KMS-11 (cell line): Measurements from ENCODE around the gene MED13L.

Experiments used
- H2AFZ ChIP-seq: fragments of 200-600 bp; sonication (generic); 2 replicates; pipeline ENCODE4 v1.6.1; 2016; ENCODE audit warnings: antibody characterized with exemption, mixed run types, low read depth
- H3K27ac ChIP-seq: fragments of 200-600 bp; sonication (generic); 2 replicates; pipeline ENCODE4 v1.6.1; 2016; ENCODE audit warnings: mild to moderate bottlenecking, mixed run types
- H3K27me3 ChIP-seq: fragments of 200-600 bp; sonication (generic); 2 replicates; pipeline ENCODE4 v1.6.1; 2017; ENCODE audit warnings: mild to moderate bottlenecking, low read depth, mixed run types, moderate library complexity; ENCODE audit not compliant: insufficient read depth
- H3K36me3 ChIP-seq: fragments of 200-600 bp; sonication (generic); 2 replicates; pipeline ENCODE4 v1.6.1; 2017; ENCODE audit warnings: mild to moderate bottlenecking, mixed run types; ENCODE audit not compliant: insufficient read depth
- H3K4me1 ChIP-seq: fragments of 200-600 bp; sonication (generic); 2 replicates; pipeline ENCODE4 v1.6.1; 2016; ENCODE audit warnings: mild to moderate bottlenecking, low read depth, mixed run types; ENCODE audit not compliant: poor library complexity, severe bottlenecking
- H3K4me2 ChIP-seq: fragments of 200-600 bp; sonication (generic); 2 replicates; pipeline ENCODE4 v1.7.0; 2016; ENCODE audit warnings: mild to moderate bottlenecking, mixed run types
- H3K4me3 ChIP-seq: fragments of 200-600 bp; sonication (generic); IDR thresholded peaks from 2 replicates; pipeline ENCODE4 v1.6.1; 2017; ENCODE audit warnings: low read depth, low read length, mixed read lengths; ENCODE audit not compliant: insufficient read depth
- H3K79me2 ChIP-seq: fragments of 200-600 bp; sonication (generic); 2 replicates; pipeline ENCODE4 v1.6.1; 2016; ENCODE audit warnings: low read depth, mixed run types; ENCODE audit not compliant: insufficient read depth
- H3K9ac ChIP-seq: fragments of 200-600 bp; sonication (generic); 2 replicates; pipeline ENCODE4 v1.6.1; 2016; ENCODE audit warnings: mild to moderate bottlenecking, mixed run types
- H4K20me1 ChIP-seq: fragments of 200-600 bp; sonication (generic); 2 replicates; pipeline ENCODE4 v1.6.1; 2016; ENCODE audit warnings: mild to moderate bottlenecking, mixed run types; ENCODE audit not compliant: insufficient read depth
- CTCF ChIP-seq: fragments of 200-600 bp; sonication (generic); conservative IDR thresholded peaks from 2 replicates; pipeline ENCODE4 v1.6.1; 2017; ENCODE audit warnings: low read depth, mild to moderate bottlenecking, antibody characterized with exemption, low read length, moderate library complexity, mixed read lengths

Gene MED13L

GRCh38 chr12:116280595-116281290, 3.2 kb upstream of the MED13L start:
- peaks cover 11% of the 10 kb centered on the region for H3K79me2 ChIP-seq
- no peak overlapping the region for H3K4me2 ChIP-seq
- no peaks in the 10 kb centered on the region for H4K20me1 ChIP-seq
- H3K4me1 ChIP-seq: no peaks in the 10 kb centered on the region
- H3K27me3 ChIP-seq: no peaks in the 10 kb centered on the region
- H3K9ac ChIP-seq: no peak overlapping the region
- H3K4me3 ChIP-seq: no peak overlapping the region
- H2AFZ ChIP-seq: no peak overlapping the region
- no peaks in the 10 kb centered on the region for H3K36me3 ChIP-seq
- no peak for TF ChIP-seq CTCF
- H3K27ac ChIP-seq: no peak overlapping the region

- H3K27ac ChIP-seq: no peak overlapping the region
- H3K4me1 ChIP-seq: peaks cover 15% of the 10 kb centered on the region
Observed at GRCh38 chr12:116278667-116279066, 1.2 kb upstream of the MED13L start.

GRCh38 chr12:116278279-116278626, 760 bp upstream of the MED13L start:
- H3K36me3 ChIP-seq: no peaks in the 10 kb centered on the region
- peak overlapping the region; percentile 56; the same call in 1 of the 2 replicates for H3K9ac ChIP-seq
- peaks cover 19% of the 10 kb centered on the region for H3K4me1 ChIP-seq
- peaks cover 36% of the 10 kb centered on the region for H3K79me2 ChIP-seq
- H2AFZ ChIP-seq: peak overlapping the region; percentile 64
- no peak for TF ChIP-seq CTCF
- H4K20me1 ChIP-seq: peaks cover 6% of the 10 kb centered on the region; the same call in 1 of the 2 replicates
- H3K27me3 ChIP-seq: no peaks in the 10 kb centered on the region
- peak overlapping the region; percentile 39; the same call in 1 of the 2 replicates for H3K27ac ChIP-seq
- H3K4me2 ChIP-seq: peak overlapping the region; percentile 57
- H3K4me3 ChIP-seq: no peak overlapping the region

More at GRCh38 chr12:116278667-116279066, 1.2 kb upstream of the MED13L start:
- Histone ChIP-seq H3K36me3 (no peaks in the 10 kb centered on the region), H3K79me2 (peaks cover 31% of the 10 kb centered on the region), H2AFZ (no peak overlapping the region; the same call in 1 of the 2 replicates), H3K27me3 (no peaks in the 10 kb centered on the region), H4K20me1 (peaks cover 3% of the 10 kb centered on the region; the same call in 1 of the 2 replicates), H3K4me3 (no peak overlapping the region), H3K9ac (no peak overlapping the region), H3K4me2 (no peak overlapping the region)
- TF ChIP-seq CTCF: no peak

- Histone ChIP-seq H4K20me1 (peaks cover 13% of the 10 kb centered on the region; the same call in 1 of the 2 replicates), H3K27ac (peak overlapping the region; percentile 60), H3K36me3 (no peaks in the 10 kb centered on the region), H3K4me2 (peak overlapping the region; percentile 91; the same call in 1 of the 2 replicates), H3K4me3 (no peak overlapping the region), H3K27me3 (no peaks in the 10 kb centered on the region), H3K4me1 (peaks cover 29% of the 10 kb centered on the region), H2AFZ (no peak overlapping the region), H3K9ac (peak overlapping the region; percentile 59; the same call in 1 of the 2 replicates), H3K79me2 (peaks cover 50% of the 10 kb centered on the region)
- TF ChIP-seq CTCF: no peak
Observed at GRCh38 chr12:116276652-116277466, 634 bp downstream of the MED13L start.
